HG03565 (cell line): Measurements from ENCODE around the gene SF1.

Experiments
- ATAC-seq: cut with Tn5 transposase; IDR thresholded peaks from one replicate; pipeline ENCODE4 v1.9.1; 2021; ENCODE audit warnings: mild to moderate bottlenecking, moderate library complexity; ENCODE audit not compliant: unreplicated experiment

SF1 gene

GRCh38 chr11:64750361-64751054, 27.8 kb downstream of the SF1 start:
- no peak for ATAC-seq

- ATAC-seq = no peak
Measured at GRCh38 chr11:64747961-64748665, 30.2 kb downstream of the SF1 start.

- ATAC-seq = no peak
Measured at GRCh38 chr11:64746486-64746885, 31.9 kb downstream of the SF1 start.

GRCh38 chr11:64745521-64746328, 32.6 kb downstream of the SF1 start:
- no peak for ATAC-seq

- no peak for ATAC-seq
Measured at GRCh38 chr11:64745189-64745520, 33.2 kb downstream of the SF1 start.

- no peak for ATAC-seq
Measured at GRCh38 chr11:64744544-64745188, 33.7 kb downstream of the SF1 start.

- ATAC-seq = no peak
Measured at GRCh38 chr11:64743591-64744543, 34.5 kb downstream of the SF1 start, which contains the start of gene RASGRP2. RASGRP2 (minus strand) TSS chr11:64744142; CDS start chr11:64742866, 1,276 bp downstream.

GRCh38 chr11:64742889-64743590, 35.3 kb downstream of the SF1 start:
- no peak for ATAC-seq

GRCh38 chr11:64742087-64742888, 36.1 kb downstream of the SF1 start:
- ATAC-seq = no peak

GRCh38 chr11:64741375-64742086, 36.8 kb downstream of the SF1 start:
- ATAC-seq = no peak

- ATAC-seq = no peak
Measured at GRCh38 chr11:64739871-64740270, 38.5 kb downstream of the SF1 start.

- ATAC-seq = no peak
Measured at GRCh38 chr11:64736654-64737053, 41.7 kb downstream of the SF1 start.

GRCh38 chr11:64735725-64736259, 42.5 kb downstream of the SF1 start:
- ATAC-seq = no peak

- no peak for ATAC-seq
Measured at GRCh38 chr11:64734811-64735724, 43.3 kb downstream of the SF1 start.

- ATAC-seq = no peak
Measured at GRCh38 chr11:64731601-64732000, 46.7 kb downstream of the SF1 start.

- ATAC-seq = no peak
Measured at GRCh38 chr11:64729851-64730382, 48.4 kb downstream of the SF1 start.
